ENCODE data around the gene BMS1. TPM values are rescaled to one million over a fixed set of nuclear protein-coding genes. Genes with fewer than 3 reads are reported as not detected.

Gene BMS1
- total and polyA plus RNA-seq, 2 donors (not counting 3 experiments of a cell fraction or from before 2014, with no cell fraction given): 2.8 to 23.4 TPM

GRCh38 chr10:42734536-42734935 is 48.1 kb upstream of the BMS1 start:
- Histone ChIP-seq H3K36me3 (ENCODE audit: control insufficient read depth in 2 of 2, extremely low read depth in 1 of 2, insufficient read depth in 2 of 2, low read length in 2 of 2) (no peaks in the 10 kb centered on the region), H3K4me2 (ENCODE audit: insufficient read depth, low read length) (no peak overlapping the region), H3K9me3 (replicated peaks; ENCODE audit: control insufficient read depth, insufficient read depth, low read length) (no peaks in the 10 kb centered on the region), H3K9ac (replicated peaks; ENCODE audit: extremely low read depth, insufficient read depth, low read length) (no peak overlapping the region), H3K4me1 (ENCODE audit: control insufficient read depth, extremely low read depth, insufficient read depth, low read length) (no peaks in the 10 kb centered on the region), H4K20me1 (replicated peaks; ENCODE audit: control insufficient read depth, extremely low read depth, insufficient read depth, low read length) (no peaks in the 10 kb centered on the region), H3K4me3 (replicated peaks in 1 of 3; ENCODE audit: insufficient read depth in 1 of 3, low read depth in 1 of 3, low read length in 3 of 3) (no peak overlapping the region), H3K79me2 (ENCODE audit: control insufficient read depth, insufficient read depth, low read length) (no peaks in the 10 kb centered on the region), H3K27me3 (ENCODE audit: control insufficient read depth in 2 of 2, insufficient read depth in 2 of 2, low read length in 2 of 2) (no peaks in the 10 kb centered on the region), H3K9me1 (replicated peaks; ENCODE audit: control insufficient read depth, extremely low read depth, insufficient read depth, low read length) (no peaks in the 10 kb centered on the region), H3K27ac (ENCODE audit: insufficient read depth, low read depth, low read length) (no peak overlapping the region), H2AFZ (ENCODE audit: low read depth, low read length) (no peak overlapping the region)
- TF ChIP-seq EZH2 (IDR thresholded peaks at IDR 0.05; ENCODE audit: borderline replicate concordance, low read depth, low read length, severe bottlenecking) (no peak), MAX (IDR thresholded peaks at IDR 0.05; ENCODE audit: insufficient read depth, insufficient read length) (no peak), POLR2A (IDR thresholded peaks at IDR 0.05; ENCODE audit: low read depth, low read length) (no peak), CTCF (IDR thresholded peaks at IDR 0.05; ENCODE audit: extremely low read depth in 1 of 2, insufficient read depth in 1 of 2, low read depth in 1 of 2, low read length in 2 of 2) (no peak), GATA2 (IDR thresholded peaks at IDR 0.05; ENCODE audit: insufficient read depth, insufficient read length, low read depth, low read length) (no peak), POLR2AphosphoS5 (IDR thresholded peaks at IDR 0.05; ENCODE audit: insufficient read depth, low read depth, low read length) (no peak), MYC (IDR thresholded peaks at IDR 0.05; ENCODE audit: low read depth, low read length) (no peak), FOS (IDR thresholded peaks at IDR 0.05; ENCODE audit: borderline replicate concordance, insufficient read depth, low read length) (no peak), JUN (IDR thresholded peaks at IDR 0.05; ENCODE audit: borderline replicate concordance, insufficient read depth, insufficient read length, low read depth) (no peak)
- intact Hi-C loops (cut with micrococcal nuclease) (no loop called here), dilution Hi-C loops (cut with MboI; ENCODE audit: extremely low pct_ligation_motif_present, low sequenced_read_pairs) (no loop called here)
- POLR2A ChIA-PET: no interaction called here
- DNase-seq (ENCODE audit: low read depth, low spot score): no peak
- no peak for FAIRE-seq
- no TSS peak for BruUV-seq (replicated peaks)
- CTCF ChIA-PET: no interaction called here
